ENCODE data around the gene MPZL1. TPM values are rescaled to one million over a fixed set of nuclear protein-coding genes. Genes with fewer than 3 reads are reported as not detected.

MPZL1 gene
- total RNA-seq, 3 donors from 2014 or later = 43.5 to 86.8 (median 86.2) TPM

GRCh38 chr1:167676205-167676915, 45.4 kb upstream of the MPZL1 start:
- no peak overlapping the region for H3K4me3 ChIP-seq
- no peaks in the 10 kb centered on the region for H3K27me3 ChIP-seq
- H3K36me3 ChIP-seq = no peaks in the 10 kb centered on the region
- no peak overlapping the region for H3K27ac ChIP-seq
- no peaks in the 10 kb centered on the region for H3K9me3 ChIP-seq
- TF ChIP-seq POLR2AphosphoS5 (IDR thresholded peaks at IDR 0.05) (no peak), CTCF (IDR thresholded peaks at IDR 0.05) (no peak)
- no peak for DNase-seq (ENCODE audit: low spot score in 2 of 2)
- H3K4me1 ChIP-seq = no peaks in the 10 kb centered on the region
- intact Hi-C loops (cut with DNase I; ENCODE audit: low total_unique reads) = no loop called here

GRCh38 chr1:167676916-167677848, 44.6 kb upstream of the MPZL1 start:
- H3K9me3 ChIP-seq = no peaks in the 10 kb centered on the region
- no peak for DNase-seq (ENCODE audit: low spot score in 2 of 2)
- H3K36me3 ChIP-seq = no peaks in the 10 kb centered on the region
- H3K4me1 ChIP-seq = no peaks in the 10 kb centered on the region
- no peak overlapping the region for H3K4me3 ChIP-seq
- H3K27me3 ChIP-seq = no peaks in the 10 kb centered on the region
- intact Hi-C loops (cut with DNase I; ENCODE audit: low total_unique reads) = no loop called here
- no peak overlapping the region for H3K27ac ChIP-seq
- TF ChIP-seq POLR2AphosphoS5 (IDR thresholded peaks at IDR 0.05) (no peak), POLR2A (IDR thresholded peaks at IDR 0.05) (no peak), CTCF (IDR thresholded peaks at IDR 0.05) (no peak)

GRCh38 chr1:167678422-167678821, 43.4 kb upstream of the MPZL1 start:
- Histone ChIP-seq H3K36me3 (no peaks in the 10 kb centered on the region), H3K4me1 (no peaks in the 10 kb centered on the region), H3K4me3 (no peak overlapping the region), H3K27me3 (no peaks in the 10 kb centered on the region), H3K9me3 (no peaks in the 10 kb centered on the region), H3K27ac (peak overlapping the region in 1 of 2 donors; percentile 74)
- TF ChIP-seq POLR2AphosphoS5 (IDR thresholded peaks at IDR 0.05) = no peak
- no peak for TF ChIP-seq CTCF (IDR thresholded peaks at IDR 0.05)
- no peak for TF ChIP-seq POLR2A (IDR thresholded peaks at IDR 0.05)
- intact Hi-C loops (cut with DNase I; ENCODE audit: low total_unique reads) = no loop called here
- DNase-seq (ENCODE audit: low spot score in 2 of 2) = no peak

- H3K9me3 ChIP-seq = no peaks in the 10 kb centered on the region
- DNase-seq (ENCODE audit: low spot score in 2 of 2) = no peak
- no peaks in the 10 kb centered on the region for H3K27me3 ChIP-seq
- no peaks in the 10 kb centered on the region for H3K36me3 ChIP-seq
- no peak overlapping the region for H3K4me3 ChIP-seq
- H3K27ac ChIP-seq = peak overlapping the region; percentile 50 to 74
- intact Hi-C loops (cut with DNase I; ENCODE audit: low total_unique reads) = no loop called here
- TF ChIP-seq POLR2A (IDR thresholded peaks at IDR 0.05) = no peak
- no peak for TF ChIP-seq POLR2AphosphoS5 (IDR thresholded peaks at IDR 0.05)
- TF ChIP-seq CTCF (IDR thresholded peaks at IDR 0.05) = no peak
- H3K4me1 ChIP-seq = no peaks in the 10 kb centered on the region
Measured at GRCh38 chr1:167678838-167679237, 42.9 kb upstream of the MPZL1 start.

GRCh38 chr1:167679714-167680113, 42.1 kb upstream of the MPZL1 start:
- Histone ChIP-seq H3K9me3 (no peaks in the 10 kb centered on the region), H3K27ac (peak overlapping the region; percentile 50 to 74), H3K4me3 (no peak overlapping the region), H3K36me3 (no peaks in the 10 kb centered on the region), H3K27me3 (no peaks in the 10 kb centered on the region), H3K4me1 (no peaks in the 10 kb centered on the region)
- DNase-seq (ENCODE audit: low spot score in 2 of 2) = peak in 1 of 2 donors; percentile 62
- intact Hi-C loops (cut with DNase I; ENCODE audit: low total_unique reads) = no loop called here
- TF ChIP-seq POLR2AphosphoS5 (IDR thresholded peaks at IDR 0.05) (peak in 1 of 3 donors; percentile 24), CTCF (IDR thresholded peaks at IDR 0.05) (no peak)

Measured in breast epithelium (tissue), 4 donors.